HG03159 (cell line): ENCODE results near the gene ELOA.
"Not testable (repeated sequence)": the region's sequence is repeated elsewhere in the genome, so short reads cannot be mapped to it uniquely, and the experiment has no call there.

ENCODE experiments used
- ATAC-seq: cut with Tn5 transposase; IDR thresholded peaks from one replicate; pipeline ENCODE4 v1.9.1; 2021; ENCODE audit warnings: mild to moderate bottlenecking, moderate library complexity; ENCODE audit not compliant: unreplicated experiment

Gene ELOA

DNA sequence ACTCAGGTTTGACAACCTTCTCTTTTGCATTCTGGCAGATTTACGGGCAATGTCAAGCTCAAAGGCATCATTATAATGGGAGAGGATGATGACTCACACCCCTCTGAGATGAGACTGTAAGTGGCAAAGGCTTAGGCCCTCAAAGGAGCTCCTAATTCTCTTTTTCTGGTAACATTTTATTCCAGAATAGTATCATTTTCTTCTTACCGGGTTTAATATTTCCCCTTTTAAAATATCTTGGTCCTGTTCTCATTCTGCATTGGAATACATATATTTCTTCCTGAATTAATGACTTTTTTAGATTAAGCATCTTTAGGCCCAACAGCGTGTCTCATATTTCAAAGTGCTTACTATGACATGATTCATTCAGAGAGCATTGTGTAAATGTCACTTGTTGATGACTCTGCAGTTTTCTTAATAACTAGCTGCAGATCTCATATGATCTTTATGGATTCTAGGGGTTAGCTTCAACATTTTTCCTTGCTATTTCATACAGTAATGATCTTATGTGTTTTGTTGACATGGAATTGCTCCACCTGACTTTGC is 36.6 kb downstream of the ELOA start:
- ATAC-seq = no peak

GRCh38 chr1:23783141-23783540 is 39.9 kb downstream of the ELOA start:
- not testable (repeated sequence) for ATAC-seq

DNA sequence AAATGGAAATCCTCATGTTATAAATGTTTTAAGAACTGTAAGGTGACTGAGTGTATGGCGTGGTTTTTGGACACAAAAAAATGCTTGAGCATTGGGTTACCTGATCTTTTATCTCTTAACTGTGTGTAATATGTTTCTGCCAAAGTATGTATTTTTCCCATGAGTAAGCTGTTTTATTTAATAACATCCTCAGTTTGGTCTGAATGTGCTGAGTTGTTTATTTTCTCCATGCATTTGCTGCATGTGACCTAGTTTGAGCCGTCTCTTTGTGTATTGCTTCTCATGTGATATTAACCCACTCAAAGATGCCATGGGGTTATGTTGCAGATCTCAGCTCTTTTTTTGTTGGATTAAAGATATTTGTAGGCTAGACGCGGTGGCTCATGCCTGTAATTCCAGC is 41.6 kb downstream of the ELOA start:
- no peak for ATAC-seq

- ATAC-seq = no peak
Measured at GRCh38 chr1:23787701-23788100, 44.4 kb downstream of the ELOA start.

DNA sequence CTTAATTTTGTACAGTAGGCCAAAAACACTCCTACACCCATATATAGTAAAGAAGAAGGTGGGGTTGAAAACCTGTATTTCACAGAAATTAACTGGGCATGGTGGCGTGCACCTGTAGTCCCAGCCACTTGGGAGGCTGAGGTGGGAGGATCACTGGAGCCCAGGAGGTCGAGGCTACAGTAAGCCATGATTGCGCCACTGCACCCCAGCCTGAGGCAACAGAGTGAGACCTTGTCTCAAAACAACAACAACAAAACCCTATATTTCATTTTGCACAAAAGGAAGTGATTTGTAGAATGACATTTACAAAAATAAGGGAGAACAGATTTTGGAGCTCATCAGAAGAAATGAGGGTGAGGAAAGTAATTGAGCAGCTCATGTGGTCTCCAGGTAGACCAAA is 45.4 kb downstream of the ELOA start:
- no peak for ATAC-seq

DNA sequence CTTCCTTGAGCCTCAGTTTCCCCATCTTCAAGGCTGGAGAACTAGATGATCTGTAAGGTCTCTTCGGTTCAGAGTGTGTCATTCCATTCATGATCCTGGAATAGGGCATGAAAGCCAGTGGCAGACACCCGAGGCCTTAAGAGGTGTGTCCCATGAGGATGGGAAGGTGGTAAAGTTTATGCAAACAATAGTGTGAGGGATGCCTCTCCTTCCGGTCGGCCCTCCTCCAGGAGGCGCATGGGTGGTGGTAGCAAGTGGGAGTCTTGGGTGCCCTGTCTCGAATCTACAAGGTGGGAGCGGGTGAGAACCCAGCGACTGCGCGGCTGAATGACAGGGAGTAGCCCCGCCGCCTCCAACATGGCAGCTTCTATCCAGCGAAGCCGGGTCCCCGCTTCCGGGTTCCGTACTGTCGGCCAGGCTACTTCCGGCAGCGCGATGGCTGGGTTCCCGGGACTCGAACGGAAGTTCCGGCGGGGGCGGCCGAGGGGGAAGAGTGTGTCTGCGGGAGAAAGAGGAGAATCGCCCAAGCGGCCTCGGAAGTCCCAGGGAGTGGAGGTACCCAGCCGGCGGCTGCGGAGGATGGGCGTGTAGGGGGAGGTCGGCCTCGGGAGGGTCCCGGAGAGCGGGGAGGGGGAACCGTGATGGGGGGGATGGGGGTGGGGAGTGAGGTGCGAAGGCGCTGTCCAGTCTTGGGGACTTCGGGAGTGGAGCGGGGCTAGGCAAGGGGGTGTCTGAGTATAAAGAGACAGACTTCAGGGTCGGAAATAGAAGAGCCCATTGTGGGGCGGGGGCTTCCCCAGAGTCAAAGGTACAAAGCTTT is 47.6 kb downstream of the ELOA start, which contains the start of gene LYPLA2:
TSS of gene LYPLA2 (plus strand) at position 450 of the 820 bp plus-strand sequence. CDS start 1,538 bp downstream, outside the sequence.
- peak; percentile 65 for ATAC-seq

- ATAC-seq = no peak
Measured at GRCh38 chr1:23791516-23792047, 48.3 kb downstream of the ELOA start.

GRCh38 chr1:23792151-23792945 is 49.1 kb downstream of the ELOA start:
- ATAC-seq = no peak

- no peak for ATAC-seq
Measured at GRCh38 chr1:23793018-23793781, 49.9 kb downstream of the ELOA start.

- no peak for ATAC-seq
Measured at GRCh38 chr1:23793861-23794731, 50.8 kb downstream of the ELOA start.

DNA sequence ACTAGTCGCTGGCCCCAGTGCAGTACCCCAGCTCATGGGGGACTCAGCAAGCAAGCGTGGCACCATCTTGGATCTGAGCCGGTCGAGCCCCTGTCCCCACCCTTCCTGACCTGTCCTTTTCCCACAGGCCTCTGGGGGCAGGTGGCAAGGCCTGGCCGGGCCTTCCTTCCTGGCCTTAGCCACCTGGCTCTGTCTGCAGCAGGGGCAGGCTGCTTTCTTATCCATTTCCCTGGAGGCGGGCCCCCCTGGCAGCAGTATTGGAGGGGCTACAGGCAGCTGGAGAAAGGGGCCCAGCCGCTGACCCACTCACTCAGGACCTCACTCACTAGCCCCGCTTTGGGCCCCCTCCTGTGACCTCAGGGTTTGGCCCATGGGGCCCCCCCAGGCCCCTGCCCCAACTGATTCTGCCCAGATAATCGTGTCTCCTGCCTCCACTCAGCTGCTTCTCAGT is 51.5 kb downstream of the ELOA start:
- ATAC-seq = not testable (repeated sequence)

- no peak for ATAC-seq
Measured at GRCh38 chr1:23795676-23796465, 52.6 kb downstream of the ELOA start.

DNA sequence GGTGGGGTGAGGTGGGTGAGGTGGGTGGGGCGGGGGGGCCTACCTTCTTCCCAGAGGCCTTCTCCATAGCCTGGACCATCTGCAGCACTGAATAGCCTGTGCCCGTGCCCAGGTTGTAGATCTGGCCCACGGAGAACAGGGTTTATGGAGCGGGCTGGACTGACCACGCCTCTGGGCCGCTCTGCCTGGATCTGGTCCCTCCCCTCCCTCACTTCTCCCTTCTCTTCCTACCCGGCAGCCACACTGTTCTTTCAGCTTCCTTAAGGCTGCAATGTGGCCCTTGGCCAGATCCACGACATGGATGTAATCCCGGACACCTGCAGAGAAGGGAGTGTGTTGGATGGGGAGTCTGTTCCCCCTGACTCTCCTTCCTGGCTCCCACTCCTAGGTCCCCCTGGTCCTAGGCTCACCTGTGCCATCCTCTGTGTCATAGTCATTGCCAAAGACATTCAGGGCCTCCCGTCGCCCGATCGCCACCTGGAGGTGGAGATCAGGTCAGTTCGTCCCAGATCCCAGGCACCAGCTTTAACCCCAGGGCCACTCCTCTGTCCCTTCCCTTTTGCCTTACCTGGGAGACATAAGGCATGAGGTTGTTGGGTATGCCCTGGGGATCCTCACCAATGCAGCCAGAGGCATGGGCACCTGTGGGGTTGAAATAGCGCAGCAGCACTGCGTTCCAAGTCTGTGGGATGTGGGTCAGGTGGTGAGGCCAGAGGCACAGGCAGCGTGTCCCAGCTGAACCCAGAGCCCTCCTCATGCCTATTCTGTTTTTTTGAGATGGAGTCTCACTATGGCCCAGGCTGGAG is 53.4 kb downstream of the ELOA start:
- no peak for ATAC-seq

- no peak for ATAC-seq
Measured at GRCh38 chr1:23797478-23798448, 54.5 kb downstream of the ELOA start.

DNA sequence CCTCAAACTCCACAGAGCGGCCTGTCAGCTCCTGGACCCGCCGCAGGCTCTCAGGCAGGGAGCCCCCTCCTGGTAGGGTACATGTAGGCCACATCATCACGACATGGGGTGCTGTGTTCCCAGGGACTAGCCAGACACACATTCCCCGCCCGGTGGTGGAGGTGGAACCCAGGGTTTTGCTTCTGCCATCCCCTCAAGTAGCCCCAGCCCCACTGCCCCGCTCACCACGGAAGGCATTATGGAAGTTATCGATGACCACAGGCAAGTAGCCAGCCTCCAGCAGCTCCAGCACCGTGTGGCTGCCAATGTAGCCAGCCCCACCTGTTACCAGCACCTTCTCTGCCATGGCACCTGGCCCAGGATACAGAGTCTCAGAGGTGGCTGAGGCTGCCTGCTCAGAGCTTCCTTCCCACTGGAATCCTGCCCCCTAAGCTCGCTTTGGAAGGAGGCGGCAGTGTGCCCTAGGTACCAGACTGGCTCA is 55.4 kb downstream of the ELOA start:
- no peak for ATAC-seq

DNA sequence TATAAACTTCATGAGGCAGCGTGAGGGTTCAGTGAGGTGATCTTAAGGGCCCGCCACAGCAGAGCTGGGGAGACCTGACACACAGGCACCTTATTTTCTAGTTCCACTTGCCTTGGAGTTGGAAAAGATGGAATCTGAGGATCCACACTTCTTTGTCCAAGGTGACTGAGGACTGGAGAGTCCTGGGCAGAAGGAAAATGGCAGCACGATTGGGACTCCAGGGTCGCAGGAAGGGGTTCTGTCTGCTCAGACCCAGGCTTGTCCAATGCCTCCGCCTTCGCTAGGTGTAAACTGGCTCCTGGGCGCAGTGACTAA is 55.9 kb downstream of the ELOA start:
- ATAC-seq = no peak
